Measurements from ENCODE around the gene ATP13A5. TPM values are rescaled to one million over a fixed set of nuclear protein-coding genes. Genes with fewer than 3 reads are reported as not detected.
A peak's percentile ranks its signal among the peaks of the same experiment; 100 is the strongest.

ATP13A5 gene
- total RNA-seq, 1 experiment from 2014 or later, result not detected

GRCh38 chr3:193313061-193313958, 65.2 kb downstream of the ATP13A5 start:
- no peak overlapping the region for H2AK5ac ChIP-seq (ENCODE audit: insufficient read length, low read length)
- no CpG with 5 or more reads among the region's 3 CpGs for WGBS (ENCODE audit: extremely low coverage, insufficient read length, low lambda C conversion rate)
- no peaks in the 10 kb centered on the region for H3K23me2 ChIP-seq (ENCODE audit: insufficient read length, low read depth, low read length, poor library complexity, severe bottlenecking)
- no peak overlapping the region for H3K4me2 ChIP-seq (ENCODE audit: insufficient read depth, insufficient read length, low read length)
- H3K27me3 Mint-ChIP-seq (ENCODE audit: low read depth), result no peaks in the 10 kb centered on the region
- H3K36me3 Mint-ChIP-seq (ENCODE audit: insufficient read depth in 1 of 3, low read depth in 3 of 3), result no peaks in the 10 kb centered on the region
- H3K4ac ChIP-seq (ENCODE audit: low read depth, low read length), result no peak overlapping the region
- H2BK12ac ChIP-seq (ENCODE audit: insufficient read length, low read depth, low read length), result no peak overlapping the region
- no peak overlapping the region for H2BK120ac ChIP-seq (ENCODE audit: low read depth, low read length, poor library complexity, severe bottlenecking)
- no peak overlapping the region for H3K56ac ChIP-seq (ENCODE audit: insufficient read length, low read depth, low read length)
- no peak overlapping the region for H2BK5ac ChIP-seq (ENCODE audit: insufficient read length, low read length)
- H3K9ac ChIP-seq (ENCODE audit: extremely low read depth, insufficient read length, low read length), result no peak overlapping the region
- TF ChIP-seq CTCF (conservative IDR thresholded peaks at IDR 0.05), result no peak
- H3K14ac ChIP-seq (ENCODE audit: insufficient read depth, low read length), result no peak overlapping the region
- H3K4me3 Mint-ChIP-seq, result no peak overlapping the region
- no peak overlapping the region for H4K8ac ChIP-seq (replicated peaks; ENCODE audit: insufficient read length, low read depth, low read length)
- peaks cover 2% of the 10 kb centered on the region; the same call in 1 of the 2 replicates for H3K4me1 ChIP-seq (ENCODE audit: insufficient read depth, low read length)
- H3K79me1 ChIP-seq (ENCODE audit: insufficient read depth, low read depth, low read length, poor library complexity, severe bottlenecking), result no peaks in the 10 kb centered on the region
- H4K91ac ChIP-seq (ENCODE audit: insufficient read length, low read depth, low read length), result no peak overlapping the region
- no peaks in the 10 kb centered on the region for H3K27me3 ChIP-seq (ENCODE audit: insufficient read depth, low read length)
- peak overlapping the region in 1 of 3 experiments; percentile 10; a peak in 1 of 7 replicates for H3K27ac Mint-ChIP-seq
- no peak overlapping the region for H3K18ac ChIP-seq (ENCODE audit: insufficient read length, low read depth, low read length)
- DNase-seq, result no peak
- no peak overlapping the region for H2BK15ac ChIP-seq (ENCODE audit: low read depth, low read length)
- H3K23ac ChIP-seq (ENCODE audit: insufficient read length, low read depth, low read length), result no peak overlapping the region
- no peaks in the 10 kb centered on the region for H3K9me3 Mint-ChIP-seq
- no peaks in the 10 kb centered on the region for H4K20me1 ChIP-seq (ENCODE audit: control insufficient read depth, insufficient read depth, insufficient read length)
- peaks cover 5 to 10% of the 10 kb centered on the region in 2 experiments for H3K4me1 Mint-ChIP-seq
- no peaks in the 10 kb centered on the region for H3K79me2 ChIP-seq (ENCODE audit: insufficient read depth, low read length)
- no peak overlapping the region for H2AFZ ChIP-seq (ENCODE audit: low read length)
- no peak overlapping the region for H3T11ph ChIP-seq (ENCODE audit: low read length)
- H4K5ac ChIP-seq (ENCODE audit: insufficient read length, low read depth, low read length), result no peak overlapping the region
- H3K9me3 ChIP-seq (ENCODE audit: control insufficient read depth, low read depth, low read length), result no peaks in the 10 kb centered on the region
- no peak overlapping the region for H3K27ac ChIP-seq (ENCODE audit: insufficient read length, low read depth, low read length)
- no peak overlapping the region for H2BK20ac ChIP-seq (ENCODE audit: low read depth, low read length, poor library complexity, severe bottlenecking)
